Measurements from ENCODE around the gene MPEG1.

Gene MPEG1, protein sequence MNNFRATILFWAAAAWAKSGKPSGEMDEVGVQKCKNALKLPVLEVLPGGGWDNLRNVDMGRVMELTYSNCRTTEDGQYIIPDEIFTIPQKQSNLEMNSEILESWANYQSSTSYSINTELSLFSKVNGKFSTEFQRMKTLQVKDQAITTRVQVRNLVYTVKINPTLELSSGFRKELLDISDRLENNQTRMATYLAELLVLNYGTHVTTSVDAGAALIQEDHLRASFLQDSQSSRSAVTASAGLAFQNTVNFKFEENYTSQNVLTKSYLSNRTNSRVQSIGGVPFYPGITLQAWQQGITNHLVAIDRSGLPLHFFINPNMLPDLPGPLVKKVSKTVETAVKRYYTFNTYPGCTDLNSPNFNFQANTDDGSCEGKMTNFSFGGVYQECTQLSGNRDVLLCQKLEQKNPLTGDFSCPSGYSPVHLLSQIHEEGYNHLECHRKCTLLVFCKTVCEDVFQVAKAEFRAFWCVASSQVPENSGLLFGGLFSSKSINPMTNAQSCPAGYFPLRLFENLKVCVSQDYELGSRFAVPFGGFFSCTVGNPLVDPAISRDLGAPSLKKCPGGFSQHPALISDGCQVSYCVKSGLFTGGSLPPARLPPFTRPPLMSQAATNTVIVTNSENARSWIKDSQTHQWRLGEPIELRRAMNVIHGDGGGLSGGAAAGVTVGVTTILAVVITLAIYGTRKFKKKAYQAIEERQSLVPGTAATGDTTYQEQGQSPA

DNA sequence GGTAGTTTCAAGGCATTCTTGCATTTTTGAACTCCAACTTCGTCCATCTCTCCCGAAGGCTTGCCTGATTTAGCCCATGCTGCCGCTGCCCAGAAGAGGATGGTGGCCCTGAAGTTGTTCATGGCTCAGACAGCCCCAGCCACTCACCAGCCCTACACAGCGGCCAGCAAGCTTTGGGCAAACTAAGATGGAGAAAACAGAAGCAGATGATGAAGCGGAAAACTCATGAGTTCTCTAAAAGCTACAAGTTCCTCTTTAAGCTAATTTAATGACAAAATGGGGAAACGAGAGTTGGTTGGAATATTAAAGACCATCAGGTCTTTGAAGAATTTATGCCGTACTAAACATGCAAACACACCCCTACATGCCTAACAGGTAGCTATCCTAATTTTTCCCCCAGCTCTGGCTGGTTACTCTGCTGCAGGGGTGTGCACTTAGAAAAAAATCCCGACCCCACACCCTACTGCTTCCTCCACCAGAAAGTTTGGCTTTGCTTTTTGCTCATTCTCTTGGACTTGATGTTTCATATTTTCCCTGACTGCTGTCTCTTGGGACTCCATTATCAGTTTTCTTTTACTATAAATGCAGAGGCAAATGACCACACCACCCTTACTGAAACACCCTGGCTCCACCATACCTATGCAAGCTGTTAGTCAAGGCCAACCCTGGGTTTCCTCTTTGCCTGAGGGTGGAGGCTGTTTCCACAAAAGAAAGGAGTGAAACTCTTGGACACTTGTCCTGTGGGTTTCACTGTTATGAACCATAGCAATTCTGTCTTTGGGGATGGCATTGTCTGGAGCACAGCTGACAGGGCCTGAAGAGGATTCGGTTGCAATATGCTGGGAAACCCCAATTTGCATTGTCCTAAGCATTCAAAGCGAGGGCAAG is at the start of gene MPEG1:
MPEG1 (minus strand) TSS at position 184 of the 888 bp plus-strand sequence; CDS start at position 122, 62 bp downstream.
- DNase-seq, result no peak

DNA sequence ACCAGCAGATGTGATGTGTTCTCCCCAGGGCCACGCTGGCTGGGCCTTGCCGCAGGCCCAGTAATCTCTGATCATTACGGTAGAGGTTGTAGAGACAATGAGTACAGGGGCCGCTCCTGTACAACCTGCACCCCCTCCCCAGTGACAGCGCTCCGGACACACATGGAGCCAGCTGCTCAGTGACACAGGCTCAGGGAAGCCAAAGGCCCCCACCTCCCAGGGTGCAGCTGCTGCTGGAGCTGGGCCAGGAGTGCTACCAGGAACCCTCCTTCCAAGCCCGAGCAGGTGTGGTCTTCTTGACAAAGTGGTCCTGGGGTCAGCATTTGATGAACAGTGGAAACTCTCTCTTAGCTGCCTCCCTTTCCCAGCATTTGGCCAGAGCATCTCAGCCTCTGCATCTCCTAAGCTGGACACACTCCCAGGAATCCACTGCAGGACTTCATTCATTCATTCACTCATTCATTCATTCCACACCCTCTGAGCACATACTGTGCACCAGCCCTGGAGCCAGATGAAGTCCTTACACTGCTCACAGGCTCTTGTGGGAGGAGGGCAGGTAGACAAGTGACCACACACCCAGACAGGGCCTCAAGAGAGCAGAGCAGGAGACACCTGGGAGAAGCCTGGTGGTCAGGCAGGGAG is 49.6 kb upstream of the MPEG1 start:
- DNase-seq, result no peak

DNA sequence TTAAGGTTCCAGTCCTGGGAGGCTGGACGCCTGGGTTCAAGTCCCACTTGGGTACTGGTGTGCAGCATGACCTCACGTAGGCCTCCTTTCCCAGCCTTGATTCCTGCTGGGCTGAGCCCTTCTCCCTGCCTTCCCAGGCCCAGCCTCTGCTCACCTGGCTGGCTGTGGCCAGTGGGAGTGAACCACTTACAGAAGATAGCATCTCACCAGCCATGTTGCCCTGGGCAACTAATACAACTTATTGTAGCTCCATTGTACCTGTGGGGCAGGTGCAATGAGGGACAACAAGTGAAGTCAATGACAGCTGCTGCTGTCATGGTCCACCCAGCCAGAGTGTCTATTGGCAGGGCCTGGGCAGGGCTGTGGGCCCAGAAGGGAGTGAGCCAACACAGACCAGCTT is 48.4 kb upstream of the MPEG1 start:
- no peak for DNase-seq

DNA sequence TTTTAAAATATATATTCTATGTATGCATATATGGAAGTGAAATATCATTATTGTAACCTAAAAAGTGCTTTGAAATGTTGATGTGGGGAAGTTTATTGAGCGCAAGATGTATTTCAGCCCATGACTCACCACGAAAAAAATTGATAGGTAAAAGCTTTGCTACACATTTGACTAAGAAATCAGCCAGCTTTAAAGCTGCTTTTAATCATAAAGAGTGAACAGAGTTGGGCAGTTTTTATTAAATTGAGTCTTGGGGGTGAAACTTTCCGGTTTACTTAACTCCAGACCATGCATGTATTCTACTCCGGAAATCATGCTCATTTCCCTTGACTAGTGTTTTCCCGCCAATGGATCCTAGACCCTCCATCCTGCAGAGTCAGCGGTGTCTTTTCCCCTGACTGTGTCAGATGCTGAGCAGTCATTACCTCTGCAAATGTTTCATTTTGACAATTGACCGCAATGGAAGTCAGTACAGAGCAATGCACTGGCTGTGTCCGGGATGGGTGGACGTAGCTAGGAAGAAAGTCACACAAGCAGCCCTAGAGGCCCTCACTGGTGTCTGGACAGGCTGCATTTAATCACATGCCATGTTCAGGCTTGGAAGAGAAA is 47.2 kb upstream of the MPEG1 start:
- DNase-seq, result no peak

DNA sequence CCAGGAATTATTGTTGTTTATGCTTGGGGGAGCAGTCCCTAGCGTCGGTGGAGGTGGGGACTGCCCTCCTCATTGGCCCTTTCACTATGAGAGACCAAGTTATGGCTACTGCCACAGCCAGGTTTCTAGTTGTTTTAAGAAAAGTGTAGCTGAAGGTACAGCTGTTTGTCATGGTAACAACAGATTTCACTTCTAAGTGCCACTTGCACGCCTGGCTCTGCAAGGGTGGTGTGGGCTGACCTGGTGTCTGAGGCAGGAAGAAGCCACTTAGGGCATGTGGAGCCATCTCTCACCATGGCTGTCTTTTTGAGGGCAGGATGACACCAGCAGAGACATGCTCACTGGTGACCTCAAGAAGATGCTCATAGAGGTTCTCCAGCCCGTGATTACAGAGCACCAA is 46.3 kb upstream of the MPEG1 start:
- no peak for DNase-seq

DNA sequence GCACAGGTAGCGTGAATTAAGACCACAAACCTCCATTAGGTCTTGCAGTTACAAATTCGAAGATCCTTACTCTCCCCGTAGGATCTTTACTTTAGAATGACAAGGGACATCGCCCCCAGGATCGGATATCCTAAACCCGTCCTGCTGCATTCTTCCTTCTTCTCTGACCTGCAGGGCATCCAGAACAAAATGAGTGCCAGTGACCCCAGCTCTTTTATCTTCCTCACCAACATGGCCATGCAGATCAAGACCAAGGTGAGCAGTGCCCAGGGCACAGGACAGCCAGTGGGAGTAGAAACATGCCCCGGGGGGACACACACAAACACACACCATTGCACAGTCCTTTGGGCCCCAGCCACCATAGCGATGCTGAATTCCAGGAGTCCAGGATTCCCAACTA is 42.6 kb upstream of the MPEG1 start:
- DNase-seq, result no peak

DNA sequence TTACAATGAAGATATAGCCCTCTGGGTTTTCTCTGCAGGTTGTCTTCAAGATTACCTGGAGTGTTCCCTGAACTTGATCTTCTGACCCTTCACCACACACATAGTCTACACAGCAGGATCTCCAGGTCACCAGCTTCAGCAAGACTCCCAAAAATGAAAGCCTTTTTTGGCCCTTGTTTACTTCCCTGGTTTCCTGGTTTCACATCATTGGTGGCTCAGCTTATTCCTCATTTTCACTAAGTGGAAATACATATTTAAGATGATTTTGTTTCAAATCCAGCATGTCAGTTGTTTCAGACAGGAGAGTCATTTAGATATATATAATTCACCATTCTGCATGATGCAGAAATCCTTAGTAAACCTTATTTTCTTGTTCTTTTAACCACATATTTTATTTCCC is 41.6 kb upstream of the MPEG1 start:
- DNase-seq, result no peak

DNA sequence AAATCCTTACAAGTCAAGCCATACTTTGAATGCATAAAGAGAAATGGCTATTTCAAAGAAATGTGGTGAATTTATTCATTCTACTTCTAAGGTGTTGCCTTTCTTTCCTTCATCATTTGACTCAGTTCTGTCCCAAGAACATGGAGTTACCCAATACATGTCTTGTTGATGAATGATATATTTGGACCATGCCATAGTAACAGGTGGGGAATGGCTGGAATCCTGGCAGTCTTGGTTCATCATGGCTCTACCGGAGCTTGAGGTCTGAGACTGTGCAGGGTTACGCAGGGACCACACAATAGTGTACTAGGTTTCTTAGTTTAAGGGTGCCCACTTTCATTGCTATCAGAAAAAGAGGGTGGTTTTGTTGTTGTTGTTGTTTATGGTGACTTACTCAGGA is 40.3 kb upstream of the MPEG1 start:
- no peak for DNase-seq

DNA sequence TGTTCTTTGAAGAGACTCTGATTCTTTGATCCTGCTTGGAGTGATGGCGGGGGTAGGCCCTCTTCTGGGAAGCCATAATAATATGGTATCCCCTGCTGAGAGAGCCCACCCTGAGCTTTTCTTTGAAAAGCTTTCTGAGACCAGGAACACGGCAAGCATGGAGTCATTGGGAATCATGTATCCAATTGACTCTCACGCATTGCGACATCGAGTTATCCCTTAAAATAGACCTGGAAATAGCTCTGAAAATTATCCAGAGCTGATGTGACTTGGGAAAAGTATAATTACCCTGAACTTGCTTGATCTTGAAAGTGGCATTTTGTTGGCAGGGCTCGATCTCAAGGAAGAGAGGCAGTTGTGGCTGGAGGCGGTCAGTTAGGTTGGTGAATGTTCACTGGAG is 36.8 kb upstream of the MPEG1 start:
- no peak for DNase-seq

DNA sequence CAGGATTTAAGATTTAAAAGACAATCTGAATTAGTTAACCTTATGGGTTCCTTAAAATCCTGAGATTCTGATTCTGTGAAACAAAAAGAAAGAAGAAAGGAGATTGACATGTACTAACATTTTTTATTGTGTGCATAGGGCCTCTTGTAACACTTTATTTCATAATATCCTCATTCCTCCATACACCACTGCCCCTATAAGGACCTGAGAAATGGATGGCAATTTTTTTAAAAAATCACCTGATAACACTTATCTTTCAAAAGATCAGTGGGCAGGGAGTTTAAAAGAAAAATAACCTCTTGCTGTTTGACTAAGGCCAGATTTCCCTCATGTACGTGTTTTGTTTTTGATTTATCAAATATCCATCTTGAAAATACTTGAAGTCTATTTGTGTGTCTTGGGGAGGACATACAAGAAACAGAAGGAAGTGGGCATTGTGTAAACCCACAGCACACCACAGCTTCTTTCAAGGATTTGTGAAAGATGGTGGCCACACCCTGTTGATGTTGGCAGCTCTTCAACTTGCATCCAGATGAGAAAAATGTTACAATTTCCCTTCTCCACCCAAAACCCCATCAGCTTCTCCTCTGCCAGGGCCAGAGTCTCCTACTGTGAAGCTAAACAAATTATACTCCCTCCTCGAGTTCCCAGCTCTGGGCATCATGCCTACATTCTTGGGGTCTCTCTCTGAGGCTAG is 35.0 kb upstream of the MPEG1 start:
- no peak for DNase-seq

DNA sequence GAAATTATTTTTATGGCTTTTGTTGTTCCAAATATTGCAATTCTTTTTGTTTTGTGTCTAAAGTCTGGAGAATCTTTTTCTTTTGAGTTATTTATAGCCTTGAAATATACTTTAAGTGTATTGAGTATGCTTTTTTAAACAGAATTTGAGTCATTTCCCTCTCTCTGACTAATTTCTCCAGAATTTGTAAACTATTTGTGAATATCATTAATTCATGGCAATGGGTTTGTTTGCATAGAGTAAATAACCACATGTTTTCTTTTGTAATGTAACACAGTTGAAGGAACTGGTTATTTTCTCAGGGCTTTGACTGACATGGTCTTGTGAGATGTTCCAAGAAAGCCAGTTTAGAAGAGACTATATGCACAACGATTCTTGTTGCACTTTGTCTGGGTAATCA is 30.9 kb upstream of the MPEG1 start:
- no peak for DNase-seq

DNA sequence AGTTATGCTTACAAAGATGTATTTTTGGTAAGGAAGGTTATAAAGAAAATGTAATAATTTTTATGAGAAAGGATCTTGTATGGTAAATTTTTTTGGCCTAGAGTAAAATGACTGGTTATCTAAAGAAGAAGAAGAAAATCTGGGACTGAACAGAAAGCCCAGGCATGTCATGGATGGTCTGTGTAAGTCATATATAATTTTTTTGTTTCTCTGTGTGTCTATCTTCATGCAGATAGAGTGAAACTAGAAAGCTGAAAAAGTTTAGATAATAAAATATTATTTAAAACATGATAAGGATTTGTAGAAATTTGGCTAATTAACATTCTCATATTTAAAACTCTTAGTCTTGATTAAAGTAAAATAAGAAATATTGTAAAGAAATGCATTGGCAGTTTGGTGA is 27.6 kb upstream of the MPEG1 start:
- no peak for DNase-seq

DNA sequence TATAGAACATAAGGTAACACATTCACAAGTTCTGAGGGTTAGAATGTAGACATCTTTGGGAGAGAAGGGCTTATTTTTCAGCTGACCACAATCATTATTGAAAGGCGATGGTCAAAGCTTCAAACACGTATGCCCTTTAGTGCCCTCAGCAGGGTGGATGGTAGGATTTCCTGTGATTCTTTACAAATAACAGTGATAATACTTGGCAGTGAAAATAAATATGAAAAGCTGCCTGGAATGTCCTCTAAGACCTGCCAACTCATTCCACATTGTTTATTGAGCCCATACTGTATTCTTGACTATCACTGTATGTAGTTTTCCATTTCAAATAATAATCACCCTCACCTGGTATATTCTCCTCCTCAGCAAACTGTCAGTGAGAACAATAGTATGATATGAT is 13.7 kb upstream of the MPEG1 start:
- DNase-seq, result no peak

DNA sequence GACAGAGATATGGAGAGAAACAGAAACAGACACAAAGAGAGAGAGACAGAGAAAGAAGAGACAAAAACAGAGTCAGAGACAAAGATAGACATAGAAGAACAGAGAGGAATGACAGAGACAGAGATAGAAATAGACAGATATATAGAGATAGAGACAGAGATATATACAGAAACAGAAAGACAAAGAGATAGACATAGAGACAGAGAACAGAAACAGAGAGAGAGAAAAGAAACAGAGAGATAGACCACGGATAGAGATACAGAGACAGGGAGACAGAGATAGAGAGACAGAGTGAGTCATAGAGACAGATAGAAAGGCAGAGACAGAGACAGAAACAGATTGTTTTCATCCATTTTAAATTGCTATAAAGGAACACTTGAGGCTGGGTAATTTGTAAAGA is 12.3 kb upstream of the MPEG1 start:
- no peak for DNase-seq

DNA sequence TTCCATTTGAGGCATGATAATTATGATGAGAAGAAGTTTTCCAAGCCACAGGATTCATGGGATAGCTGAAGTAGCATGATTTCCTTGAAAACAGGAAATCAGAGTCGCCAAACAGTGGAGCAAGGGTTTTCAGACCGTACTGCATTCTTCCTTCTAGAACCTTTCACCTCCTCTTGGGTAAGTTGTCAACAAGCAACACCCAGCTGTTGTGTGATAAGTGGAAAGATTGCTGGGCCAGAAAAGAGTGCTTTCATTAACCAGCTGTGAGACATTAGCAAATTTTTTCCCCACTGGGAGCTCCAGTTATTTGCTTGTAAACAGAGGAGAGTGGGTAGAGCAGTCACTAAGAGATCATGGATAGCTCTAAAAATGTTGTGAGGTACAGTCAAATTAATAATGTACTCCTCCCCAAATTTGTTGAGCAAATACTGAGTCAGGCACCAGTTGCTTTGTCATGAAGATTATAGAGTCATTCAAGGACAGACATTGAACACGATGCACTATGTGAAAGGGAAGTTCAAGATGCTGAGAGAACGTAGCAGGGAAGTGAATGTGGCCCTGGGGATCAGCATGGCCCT is 11.7 kb upstream of the MPEG1 start:
- DNase-seq, result no peak

DNA sequence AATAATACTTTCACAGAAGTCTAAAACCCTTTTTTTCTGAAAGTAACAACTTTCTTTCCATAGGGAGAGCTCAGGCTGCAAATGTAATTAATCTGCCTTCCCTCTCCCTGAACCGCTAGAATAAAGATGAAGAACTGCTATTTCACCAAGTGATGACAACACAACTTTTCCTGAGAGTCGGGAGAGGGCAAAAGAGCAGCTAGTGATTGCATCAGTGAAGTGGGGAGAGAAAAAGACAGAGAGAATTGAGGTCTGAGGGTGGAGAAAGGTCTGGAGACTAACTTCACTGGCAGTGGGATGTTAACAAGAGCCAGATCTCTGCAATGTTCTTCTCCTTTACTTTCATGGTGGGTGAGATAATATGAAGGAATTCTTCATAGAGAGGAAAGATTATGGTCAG is 10.9 kb upstream of the MPEG1 start:
- DNase-seq, result no peak

DNA sequence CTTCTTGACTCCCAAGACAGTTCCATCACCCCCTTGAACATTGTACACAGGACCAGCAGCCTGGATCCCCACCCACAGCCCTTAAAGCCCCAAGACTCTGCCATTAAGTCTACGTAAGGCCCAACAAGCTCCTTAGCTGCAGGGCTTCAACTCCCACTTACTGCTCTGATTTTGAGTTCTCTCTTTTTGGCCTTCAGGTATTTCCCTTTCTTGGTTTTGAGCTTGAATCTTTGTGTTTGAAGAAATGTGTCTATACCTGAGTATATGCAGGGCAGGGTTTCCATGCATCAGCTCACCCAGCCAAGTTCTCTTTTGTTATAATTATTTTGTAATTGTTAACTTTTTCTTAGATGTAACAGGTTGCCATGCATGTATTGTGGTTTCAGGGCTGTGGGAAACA is 10.4 kb upstream of the MPEG1 start:
- no peak for DNase-seq

DNA sequence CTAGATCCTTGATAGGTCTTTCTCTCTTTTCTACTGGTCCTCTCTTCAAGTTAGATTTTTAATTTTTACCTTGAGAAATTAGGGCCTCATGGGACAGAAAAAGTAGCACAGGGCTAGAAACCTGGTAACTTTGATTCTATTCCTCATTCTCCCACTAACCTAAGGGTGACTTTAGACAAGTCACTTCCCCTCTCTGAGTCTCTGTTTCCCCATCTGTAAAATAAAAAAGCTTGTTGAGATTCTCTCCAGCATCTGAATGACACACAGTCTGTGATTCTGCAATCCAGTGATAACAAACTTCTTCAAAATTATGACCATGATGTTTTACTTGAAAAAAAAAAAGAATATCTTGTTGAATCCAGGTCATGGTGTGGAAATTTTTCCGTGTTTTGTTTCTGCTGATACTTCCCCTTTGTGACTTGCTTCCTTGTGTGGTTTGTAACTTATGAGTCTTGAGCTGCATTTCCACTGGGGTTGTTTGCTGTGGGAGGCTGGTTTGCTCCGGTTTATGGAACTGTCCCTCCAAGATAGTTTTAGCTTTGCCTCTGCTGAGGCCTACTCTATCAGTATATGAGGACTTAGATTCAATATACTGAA is 9.8 kb upstream of the MPEG1 start:
- DNase-seq, result no peak

DNA sequence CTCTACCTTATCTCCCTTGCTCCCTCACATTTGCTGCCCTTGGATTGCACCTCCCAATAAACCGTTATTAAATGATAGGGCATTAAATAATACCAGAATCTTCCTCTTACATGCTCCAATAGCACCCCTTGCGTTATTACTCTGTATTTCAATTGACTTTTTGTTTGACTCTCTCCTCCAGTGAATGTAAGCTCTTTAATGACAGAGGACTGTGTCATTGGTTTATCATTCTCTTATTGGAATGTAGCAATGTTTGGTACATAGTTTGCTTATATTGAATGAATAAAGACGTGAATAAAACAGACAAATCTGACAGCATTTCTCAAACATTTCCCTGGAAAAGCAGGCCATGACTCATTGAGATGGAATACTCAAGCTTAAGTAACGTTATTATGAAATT is 8.7 kb upstream of the MPEG1 start:
- DNase-seq, result no peak

DNA sequence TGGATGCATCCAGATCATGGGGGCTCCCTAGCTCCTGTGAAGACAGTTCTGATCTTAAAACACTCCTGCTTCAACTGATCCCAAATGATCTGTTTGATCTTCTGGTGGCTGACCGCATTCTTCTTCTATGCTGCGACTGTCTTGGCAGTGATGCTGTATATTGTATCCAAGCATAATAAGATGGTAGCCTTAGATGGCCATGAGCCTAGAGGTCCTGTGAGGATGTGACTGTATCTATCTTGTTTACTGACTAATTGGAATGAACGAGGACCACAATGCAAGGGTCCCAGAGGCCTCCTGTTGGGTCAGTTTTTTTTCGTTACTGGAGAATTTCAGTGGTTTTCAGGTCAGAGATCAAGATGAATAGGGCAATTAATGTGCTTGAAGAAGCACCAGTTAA is 7.1 kb upstream of the MPEG1 start:
- DNase-seq, result no peak

DNA sequence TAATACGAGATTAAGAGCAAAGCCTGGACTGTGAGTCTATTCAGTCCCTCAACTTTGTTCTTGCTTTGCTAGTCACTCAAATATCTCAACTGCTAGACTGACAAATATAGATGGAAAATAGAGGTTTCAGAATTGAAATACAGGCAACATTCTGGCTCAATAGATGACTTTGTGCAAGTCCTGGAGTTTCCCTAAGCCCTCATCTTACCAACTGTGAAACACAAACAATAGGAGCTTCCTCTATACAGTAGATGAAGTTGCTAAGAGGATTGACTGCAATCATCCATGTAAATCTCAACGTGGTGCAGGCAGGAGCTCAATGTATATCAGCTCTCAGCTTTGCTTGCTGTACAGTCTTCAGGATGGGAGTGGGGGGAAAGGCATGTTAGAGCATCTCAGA is 6.2 kb upstream of the MPEG1 start:
- no peak for DNase-seq

Measured in KG1 (cell line).